SK-N-SH (cell line): ENCODE measurements around the gene CD300LB. TPM values are rescaled to one million over a fixed set of nuclear protein-coding genes. Genes with fewer than 3 reads are reported as not detected.
A peak's percentile ranks its signal among the peaks of the same experiment; 100 is the strongest.

Experiments used
- CTCF ChIA-PET: fragments of 300-600, 350-600 bp; formaldehyde crosslinking; extraction: SDS; loops from one replicate; lab custom pipeline; 2021; lab: Yijun Ruan, JAX
- POLR2A ChIA-PET: fragments of 350-600 bp; sonication (Branson Sonifier 250); formaldehyde crosslinking; extraction: SDS; loops from one replicate; lab custom pipeline; 2020; ENCODE audit warnings: antibody characterized with exemption, inconsistent platforms; lab: Yijun Ruan, JAX
- DNase-seq: peaks from one replicate; pipeline ENCODE4 v3.0.0; 2012
- H2AFZ ChIP-seq: fragments of 200-600 bp; sonication (generic); 2 replicates; pipeline ENCODE4 v1.8.1; 2016; ENCODE audit warnings: antibody characterized with exemption, mild to moderate bottlenecking, low read depth
- H3F3A ChIP-seq: fragments of 200-600 bp; sonication (generic); replicated peaks from 2 replicates; pipeline ENCODE3; 2016; ENCODE audit warnings: antibody characterized with exemption, mild to moderate bottlenecking; ENCODE audit not compliant: insufficient read depth
- H3K27ac ChIP-seq, 2 experiments: fragments of 200-500 bp in 1 of 2; fragments of 200-600 bp in 1 of 2; sonication (Bioruptor generic) in 1 of 2; sonication (generic), shearing (Covaris generic) in 1 of 2; 2 replicates each; pipeline versions ENCODE4 v1.5.1 to v1.6.1; 2014 to 2016; ENCODE audit warnings: low read depth in 2 of 2, inconsistent platforms in 1 of 2, low read length in 1 of 2, mild to moderate bottlenecking in 1 of 2, mixed read lengths in 1 of 2
- H3K27me3 ChIP-seq: fragments of 200-600 bp; sonication (generic), shearing (Covaris generic); 2 replicates; pipeline ENCODE4 v1.6.1; 2016; ENCODE audit warnings: mixed run types; ENCODE audit not compliant: insufficient read depth
- H3K36me3 ChIP-seq, 2 experiments: fragments of 200-500 bp in 1 of 2; fragments of 200-600 bp in 1 of 2; sonication (Bioruptor generic) in 1 of 2; sonication (generic) in 1 of 2; replicated peaks in 1 of 2; 2 replicates each; pipeline versions ENCODE3 to v1.5.1; 2014 to 2016; ENCODE audit warnings: low read length in 1 of 2, mild to moderate bottlenecking in 1 of 2; ENCODE audit not compliant: insufficient read depth in 2 of 2, control insufficient read depth in 1 of 2
- H3K4me1 ChIP-seq, 2 experiments: fragments of 200-500 bp in 1 of 2; fragments of 200-600 bp in 1 of 2; sonication (Bioruptor generic) in 1 of 2; sonication (generic), shearing (Covaris generic) in 1 of 2; 2 replicates each; pipeline versions ENCODE4 v1.5.1 to v1.6.1; 2014 to 2016; ENCODE audit warnings: low read depth in 1 of 2, low read length in 1 of 2, mixed run types in 1 of 2; ENCODE audit not compliant: insufficient read depth in 2 of 2, control insufficient read depth in 1 of 2
- H3K4me2 ChIP-seq: fragments of 200-600 bp; sonication (generic), shearing (Covaris generic); 2 replicates; pipeline ENCODE4 v1.6.1; 2017; ENCODE audit warnings: mixed run types
- H3K4me3 ChIP-seq, 2 experiments: fragments of 200-500 bp in 1 of 2; fragments of 200-600 bp in 1 of 2; sonication (Bioruptor generic) in 1 of 2; sonication (generic), shearing (Covaris generic) in 1 of 2; 2 replicates each; pipeline versions ENCODE4 v1.5.1 to v1.8.1; 2014 to 2016; ENCODE audit warnings: low read depth in 2 of 2, inconsistent platforms in 1 of 2, low read length in 1 of 2, mild to moderate bottlenecking in 1 of 2, mixed read lengths in 1 of 2, moderate library complexity in 1 of 2
- H3K79me2 ChIP-seq: fragments of 200-600 bp; sonication (generic); 2 replicates; pipeline ENCODE4 v1.8.1; 2017; ENCODE audit warnings: mild to moderate bottlenecking; ENCODE audit not compliant: insufficient read depth
- H3K9ac ChIP-seq: fragments of 200-600 bp; sonication (generic); 2 replicates; pipeline ENCODE4 v1.6.1; 2017; ENCODE audit warnings: mixed run types
- H3K9me2 ChIP-seq: fragments of 200-600 bp; sonication (generic); 2 replicates; pipeline ENCODE4 v1.6.1; 2017; ENCODE audit warnings: mixed run types
- H3K9me3 ChIP-seq: fragments of 200-600 bp; sonication (generic); 2 replicates; pipeline ENCODE4 v1.6.1; 2017; ENCODE audit warnings: mixed run types, mild to moderate bottlenecking, moderate library complexity
- H4K20me1 ChIP-seq: fragments of 200-600 bp; sonication (generic); 2 replicates; pipeline ENCODE4 v1.6.1; 2017; ENCODE audit warnings: mild to moderate bottlenecking, mixed run types; ENCODE audit not compliant: insufficient read depth
- CHD2 ChIP-seq: fragments of 150-350 bp; IDR thresholded peaks from 2 replicates; pipeline ENCODE4 v1.6.1; 2018; ENCODE audit warnings: low read length; ENCODE audit not compliant: partially characterized antibody
- CTCF ChIP-seq: fragments of 200-600 bp; sonication (generic); IDR thresholded peaks from 2 replicates; pipeline ENCODE4 v1.6.1; 2017; ENCODE audit warnings: antibody characterized with exemption, mild to moderate bottlenecking, moderate library complexity
- EZH2phosphoT487 ChIP-seq: fragments of 200-600 bp; sonication (generic); IDR thresholded peaks from 2 replicates; pipeline ENCODE4 v1.6.1; 2017; ENCODE audit warnings: low read depth, mixed run types, mild to moderate bottlenecking, antibody characterized with exemption, moderate library complexity, borderline replicate concordance
- FOXJ3 ChIP-seq: sonication (generic); formaldehyde crosslinking; IDR thresholded peaks from 2 replicates; pipeline ENCODE4 v1.5.1; 2020; ENCODE audit warnings: mild to moderate bottlenecking, missing genetic modification reagents
- GABPA ChIP-seq: IDR thresholded peaks from 2 replicates; pipeline ENCODE4 v1.4.0; 2012; ENCODE audit warnings: low read depth, mild to moderate bottlenecking
- GATA2 ChIP-seq: sonication (generic); formaldehyde crosslinking; IDR thresholded peaks from 2 replicates; pipeline ENCODE4 v1.5.0; 2020; ENCODE audit warnings: mild to moderate bottlenecking, missing genetic modification reagents
- IRF3 ChIP-seq: fragments of 150-350 bp; IDR thresholded peaks from 2 replicates; pipeline ENCODE4 v1.6.1; 2016; ENCODE audit warnings: mild to moderate bottlenecking, low read depth, low read length
- JUND ChIP-seq: IDR thresholded peaks from 2 replicates; pipeline ENCODE4 v1.4.0; 2012
- MEF2A ChIP-seq: IDR thresholded peaks from 2 replicates; pipeline ENCODE4 v1.4.0; 2012; ENCODE audit warnings: low read depth, borderline replicate concordance
- NFIC ChIP-seq: IDR thresholded peaks from 2 replicates; pipeline ENCODE4 v1.4.0; 2012; ENCODE audit warnings: borderline replicate concordance
- PBX3 ChIP-seq: IDR thresholded peaks from 2 replicates; pipeline ENCODE4; 2012
- RAD21 ChIP-seq: IDR thresholded peaks from 2 replicates; pipeline ENCODE4 v1.6.1; 2012; ENCODE audit warnings: mild to moderate bottlenecking, low read length
- RCOR1 ChIP-seq: fragments of 150-350 bp; IDR thresholded peaks from 2 replicates; pipeline ENCODE4 v1.6.1; 2017; ENCODE audit warnings: antibody characterized with exemption, low read length
- RFX5 ChIP-seq: IDR thresholded peaks from 2 replicates; pipeline ENCODE4 v1.6.1; 2012; ENCODE audit warnings: mild to moderate bottlenecking, improper control_type of control experiment, low read length
- SMC3 ChIP-seq: IDR thresholded peaks from 2 replicates; pipeline ENCODE4 v1.6.1; 2012; ENCODE audit warnings: low read depth, low read length, improper control_type of control experiment
- TCF12 ChIP-seq: IDR thresholded peaks from 2 replicates; pipeline ENCODE4 v1.4.0; 2012
- WGBS: methylation state at CpG from one replicate; pipeline ENCODE4 v1.1.6; 2017; ENCODE audit warnings: low lambda C conversion rate; 5-methylcytosine and 5-hydroxymethylcytosine counted together
- polyA plus RNA-seq, 3 experiments: library from polyadenylated mRNA; depleted of rRNA; stranded (reverse); fragments of >200 nt; gene quantifications; 2 replicates each; pipeline ENCODE4 v1.2.3, GENCODE V29; 2012

CD300LB gene
- polyA plus RNA-seq, 1 of the 3 experiments (the other 2 are of a cell fraction), result not detected

GRCh38 chr17:74493331-74493833 lies 37.9 kb downstream of the CD300LB start:
- Histone ChIP-seq H3K79me2 (no peaks in the 10 kb centered on the region), H3K27me3 (no peaks in the 10 kb centered on the region), H2AFZ (no peak overlapping the region), H3K36me3 (no peaks in the 10 kb centered on the region), H3F3A (no peaks in the 10 kb centered on the region), H3K9ac (no peak overlapping the region), H3K9me3 (peaks cover 2% of the 10 kb centered on the region; the same call in 1 of the 2 replicates), H4K20me1 (no peaks in the 10 kb centered on the region)
- peak; percentile 81 for DNase-seq
- 34% methylated on average over 11 of the region's 11 CpGs for WGBS
- CTCF ChIA-PET, result interaction anchor here (0.6 to 8.8 kb wide), 25 partner anchors 9 to 192 kb away, joined by 3 to 85 read pairs (median 5); partner anchors contain the start of genes BTBD17, CD300C and GPR142
- TF ChIP-seq PBX3, result no peak
- no peak for TF ChIP-seq RFX5
- TF ChIP-seq MEF2A, result no peak
- no peak for TF ChIP-seq JUND
- TF ChIP-seq SMC3, result peak; percentile 79
- peak; percentile 94 for TF ChIP-seq RAD21
- TF ChIP-seq CTCF, result peak; percentile 74
- TF ChIP-seq NFIC, result no peak
- TF ChIP-seq, all 33 proteins: peak for 3
- Histone ChIP-seq H3K4me2 (no peak overlapping the region), H3K4me1 (no peaks in the 10 kb centered on the region), H3K27ac (no peak overlapping the region), H3K9me2 (no peaks in the 10 kb centered on the region), H3K4me3 (no peak overlapping the region; a peak in 1 of 4 replicates)
- POLR2A ChIA-PET, result no interaction called here

GRCh38 chr17:74491626-74492025 lies 39.6 kb downstream of the CD300LB start:
- H3F3A ChIP-seq, result no peaks in the 10 kb centered on the region
- TF ChIP-seq GABPA (no peak), CHD2 (no peak), EZH2phosphoT487 (no peak), IRF3 (no peak), TCF12 (no peak), NFIC (no peak), FOXJ3 (CRISPR knock-in tag) (no peak), MEF2A (no peak), GATA2 (no peak), SMC3 (no peak), RCOR1 (no peak)
- TF ChIP-seq, all 33 proteins: peak for 0
- ChIA-PET CTCF (interaction anchor here (0.6 to 8.8 kb wide), 10 partner anchors 9 to 202 kb away, joined by 3 to 85 read pairs (median 4); partner anchors contain the start of gene GPR142), POLR2A (no interaction called here)
- Histone ChIP-seq H3K79me2 (no peaks in the 10 kb centered on the region), H4K20me1 (no peaks in the 10 kb centered on the region), H3K4me3 (no peak overlapping the region), H3K9me3 (no peaks in the 10 kb centered on the region; the same call in 1 of the 2 replicates), H3K4me2 (no peak overlapping the region), H3K9me2 (no peaks in the 10 kb centered on the region), H2AFZ (no peak overlapping the region), H3K4me1 (no peaks in the 10 kb centered on the region), H3K9ac (no peak overlapping the region), H3K36me3 (no peaks in the 10 kb centered on the region), H3K27ac (no peak overlapping the region), H3K27me3 (no peaks in the 10 kb centered on the region)
- WGBS, result 30% methylated on average over 7 of the region's 7 CpGs
- DNase-seq, result no peak
